NCI-H1930 (cell line): ENCODE measurements around the gene AGMAT.

Experiments used
- DNase-seq, 2 experiments: peaks; one replicate each; lab custom pipeline; 2025; lab: John Stamatoyannopoulos, UW

Gene AGMAT

DNA sequence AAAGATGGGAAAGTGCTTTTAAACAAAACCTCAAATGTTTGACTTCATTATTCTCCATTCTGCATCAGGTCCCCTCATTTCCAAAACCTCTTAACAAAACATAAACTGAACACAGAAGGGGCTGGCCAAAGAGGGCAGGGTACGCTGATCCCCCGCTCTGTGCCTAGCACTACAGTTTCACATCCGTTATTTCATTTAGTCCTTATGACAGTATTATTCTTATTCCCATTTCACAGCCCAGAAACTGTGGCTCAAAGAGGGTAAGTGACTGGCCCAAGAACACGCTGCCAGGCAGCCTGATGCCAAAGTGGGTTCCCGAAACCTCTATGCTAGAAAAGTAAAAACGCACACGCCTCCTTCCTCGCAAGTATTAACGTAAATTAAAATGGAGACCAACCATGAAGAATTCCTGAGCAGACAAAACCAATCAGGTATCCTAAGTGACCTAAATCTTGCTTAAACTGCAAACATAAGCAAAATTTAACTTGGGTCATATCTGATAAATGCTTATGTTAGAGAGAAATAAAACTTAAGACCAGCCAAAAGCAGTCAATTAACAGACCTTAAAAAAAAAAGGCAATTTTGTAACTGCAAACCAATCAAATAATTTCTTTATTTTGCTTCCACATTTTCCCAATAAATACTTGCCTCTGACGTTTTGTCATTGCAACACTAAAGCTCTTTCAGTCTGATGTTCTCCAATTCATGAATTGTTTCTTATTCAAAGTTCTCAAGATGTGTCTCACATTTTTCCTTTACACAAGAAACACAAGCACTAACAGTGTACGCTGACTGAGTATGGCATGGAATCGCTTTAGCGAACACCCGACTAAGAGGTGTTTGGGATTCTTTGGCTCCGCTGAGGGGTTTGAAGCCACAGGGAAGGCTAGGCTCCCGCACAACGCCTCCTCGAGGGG, 61.5 kb downstream of the AGMAT start:
- peak; percentile 51 to 64 for DNase-seq

DNA sequence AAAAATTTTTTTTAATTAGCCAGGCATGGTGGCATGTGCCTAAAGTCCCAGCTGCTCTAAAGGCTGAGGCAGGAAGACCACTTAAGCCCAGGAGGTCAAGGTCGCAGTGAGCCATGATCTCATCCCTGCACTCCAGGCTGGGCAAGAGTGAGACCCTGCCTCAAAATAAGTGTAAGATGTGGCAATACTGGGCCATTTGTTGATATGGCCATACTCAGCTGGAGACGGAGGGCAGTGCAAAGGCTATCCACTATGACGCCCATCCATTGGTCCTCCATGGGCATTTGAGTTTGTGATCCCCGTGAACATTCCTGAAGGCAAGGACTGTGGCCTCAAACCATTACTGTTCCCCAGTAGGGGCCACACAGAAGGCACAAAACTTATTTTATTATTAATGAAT, 62.3 kb downstream of the AGMAT start:
- no peak for DNase-seq
